AG08395 (cell line): ENCODE data around the gene CPA2.

Source experiments
- DNase-seq: peaks from one replicate; pipeline ENCODE4 v3.0.0; 2012; ENCODE audit warnings: mixed read lengths, low spot score

Gene CPA2

GRCh38 chr7:130281260-130281659, 14.6 kb downstream of the CPA2 start:
- peak; percentile 74 for DNase-seq

- no peak for DNase-seq
These were observed 20.2 kb downstream of the CPA2 start for GRCh38 chr7:130286881-130287280.

- no peak for DNase-seq
These were observed 21.5 kb downstream of the CPA2 start for GRCh38 chr7:130288168-130288567.

GRCh38 chr7:130288829-130289228, 22.2 kb downstream of the CPA2 start:
- no peak for DNase-seq

- no peak for DNase-seq
These were observed 22.8 kb downstream of the CPA2 start for GRCh38 chr7:130289478-130289877.

- DNase-seq = no peak
These were observed 24.1 kb downstream of the CPA2 start for GRCh38 chr7:130290745-130291144.

- peak; percentile 91 for DNase-seq
These were observed 26.1 kb downstream of the CPA2 start, which contains the start of gene CPA4 for GRCh38 chr7:130292682-130293257. CPA4 (plus strand) TSS chr7:130293161; CDS start chr7:130293181, 20 bp downstream.

- DNase-seq = no peak
These were observed 26.9 kb downstream of the CPA2 start for GRCh38 chr7:130293521-130293920.

GRCh38 chr7:130294314-130294713, 27.7 kb downstream of the CPA2 start:
- DNase-seq = peak; percentile 15

GRCh38 chr7:130296221-130296951, 29.7 kb downstream of the CPA2 start:
- DNase-seq = peak; percentile 79

- no peak for DNase-seq
These were observed 31.2 kb downstream of the CPA2 start for GRCh38 chr7:130297628-130298543.

- DNase-seq = no peak
These were observed 32.1 kb downstream of the CPA2 start for GRCh38 chr7:130298544-130299326.

- no peak for DNase-seq
These were observed 33.2 kb downstream of the CPA2 start for GRCh38 chr7:130299866-130300265.

- DNase-seq = no peak
These were observed 34.9 kb downstream of the CPA2 start for GRCh38 chr7:130301501-130302020.

GRCh38 chr7:130302649-130303048, 36.0 kb downstream of the CPA2 start:
- DNase-seq = no peak

GRCh38 chr7:130303127-130303526, 36.5 kb downstream of the CPA2 start:
- DNase-seq = no peak

GRCh38 chr7:130303551-130303950, 36.9 kb downstream of the CPA2 start:
- no peak for DNase-seq

GRCh38 chr7:130303982-130304381, 37.3 kb downstream of the CPA2 start:
- DNase-seq = no peak

- no peak for DNase-seq
These were observed 38.2 kb downstream of the CPA2 start for GRCh38 chr7:130304878-130305277.

GRCh38 chr7:130305433-130306042, 38.9 kb downstream of the CPA2 start:
- no peak for DNase-seq

- no peak for DNase-seq
These were observed 43.3 kb downstream of the CPA2 start for GRCh38 chr7:130309986-130310385.
